Islet of Langerhans (tissue), 1 donor: ENCODE results near the gene CTH.
"Not testable (repeated sequence)": the region's sequence is repeated elsewhere in the genome, so short reads cannot be mapped to it uniquely, and the experiment has no call there.

Experiments
- FAIRE-seq: peaks from one replicate; lab custom pipeline; 2011; peaks lifted over from hg19 to GRCh38; lab: Jason Lieb, UNC

Gene CTH

GRCh38 chr1:70410604-70411359, at the start of gene CTH:
CTH (plus strand) TSS chr1:70411268; CDS start chr1:70411416, 148 bp downstream.
- FAIRE-seq = peak; percentile 49

- FAIRE-seq = no peak
Measured at GRCh38 chr1:70361727-70362398, 49.2 kb upstream of the CTH start.

- no peak for FAIRE-seq
Measured at GRCh38 chr1:70364439-70364838, 46.6 kb upstream of the CTH start.

GRCh38 chr1:70366425-70366952, 44.6 kb upstream of the CTH start:
- not testable (repeated sequence) for FAIRE-seq

- FAIRE-seq = not testable (repeated sequence)
Measured at GRCh38 chr1:70366997-70367396, 44.1 kb upstream of the CTH start.

- not testable (repeated sequence) for FAIRE-seq
Measured at GRCh38 chr1:70367397-70367796, 43.7 kb upstream of the CTH start.

- FAIRE-seq = not testable (repeated sequence)
Measured at GRCh38 chr1:70371586-70371985, 39.5 kb upstream of the CTH start.

- FAIRE-seq = no peak
Measured at GRCh38 chr1:70372426-70372825, 38.6 kb upstream of the CTH start.

GRCh38 chr1:70373580-70373979, 37.5 kb upstream of the CTH start:
- FAIRE-seq = not testable (repeated sequence)

- no peak for FAIRE-seq
Measured at GRCh38 chr1:70376196-70376595, 34.9 kb upstream of the CTH start.

GRCh38 chr1:70382682-70383081, 28.4 kb upstream of the CTH start:
- no peak for FAIRE-seq

GRCh38 chr1:70383483-70383882, 27.6 kb upstream of the CTH start:
- FAIRE-seq = no peak

GRCh38 chr1:70384542-70384941, 26.5 kb upstream of the CTH start:
- no peak for FAIRE-seq

- no peak for FAIRE-seq
Measured at GRCh38 chr1:70385477-70385876, 25.6 kb upstream of the CTH start.

- FAIRE-seq = no peak
Measured at GRCh38 chr1:70386121-70386520, 24.9 kb upstream of the CTH start.

- FAIRE-seq = no peak
Measured at GRCh38 chr1:70387507-70387906, 23.6 kb upstream of the CTH start.

GRCh38 chr1:70392626-70393025, 18.4 kb upstream of the CTH start:
- no peak for FAIRE-seq

- FAIRE-seq = no peak
Measured at GRCh38 chr1:70396607-70397006, 14.5 kb upstream of the CTH start.

- FAIRE-seq = no peak
Measured at GRCh38 chr1:70397013-70397412, 14.1 kb upstream of the CTH start.

- no peak for FAIRE-seq
Measured at GRCh38 chr1:70400335-70400734, 10.7 kb upstream of the CTH start.

- FAIRE-seq = no peak
Measured at GRCh38 chr1:70401974-70402373, 9.1 kb upstream of the CTH start.

GRCh38 chr1:70403759-70404158, 7.3 kb upstream of the CTH start:
- no peak for FAIRE-seq

GRCh38 chr1:70405780-70406416, 5.2 kb upstream of the CTH start:
- no peak for FAIRE-seq
